ENCODE measurements around the gene GDF2.

Gene GDF2

GRCh38 chr10:47289921-47290320 is 32.3 kb upstream of the GDF2 start:
- no peak for DNase-seq (ENCODE audit: low read depth)
- no peak overlapping the region for H3K4me3 ChIP-seq (ENCODE audit: control insufficient read depth, low read depth, low read length)
- TF ChIP-seq, protein P1, sequence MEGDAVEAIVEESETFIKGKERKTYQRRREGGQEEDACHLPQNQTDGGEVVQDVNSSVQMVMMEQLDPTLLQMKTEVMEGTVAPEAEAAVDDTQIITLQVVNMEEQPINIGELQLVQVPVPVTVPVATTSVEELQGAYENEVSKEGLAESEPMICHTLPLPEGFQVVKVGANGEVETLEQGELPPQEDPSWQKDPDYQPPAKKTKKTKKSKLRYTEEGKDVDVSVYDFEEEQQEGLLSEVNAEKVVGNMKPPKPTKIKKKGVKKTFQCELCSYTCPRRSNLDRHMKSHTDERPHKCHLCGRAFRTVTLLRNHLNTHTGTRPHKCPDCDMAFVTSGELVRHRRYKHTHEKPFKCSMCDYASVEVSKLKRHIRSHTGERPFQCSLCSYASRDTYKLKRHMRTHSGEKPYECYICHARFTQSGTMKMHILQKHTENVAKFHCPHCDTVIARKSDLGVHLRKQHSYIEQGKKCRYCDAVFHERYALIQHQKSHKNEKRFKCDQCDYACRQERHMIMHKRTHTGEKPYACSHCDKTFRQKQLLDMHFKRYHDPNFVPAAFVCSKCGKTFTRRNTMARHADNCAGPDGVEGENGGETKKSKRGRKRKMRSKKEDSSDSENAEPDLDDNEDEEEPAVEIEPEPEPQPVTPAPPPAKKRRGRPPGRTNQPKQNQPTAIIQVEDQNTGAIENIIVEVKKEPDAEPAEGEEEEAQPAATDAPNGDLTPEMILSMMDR (IDR thresholded peaks at IDR 0.05; ENCODE audit: control insufficient read depth, insufficient read depth, low read depth, low read length, missing control alignments), result no peak

DNA sequence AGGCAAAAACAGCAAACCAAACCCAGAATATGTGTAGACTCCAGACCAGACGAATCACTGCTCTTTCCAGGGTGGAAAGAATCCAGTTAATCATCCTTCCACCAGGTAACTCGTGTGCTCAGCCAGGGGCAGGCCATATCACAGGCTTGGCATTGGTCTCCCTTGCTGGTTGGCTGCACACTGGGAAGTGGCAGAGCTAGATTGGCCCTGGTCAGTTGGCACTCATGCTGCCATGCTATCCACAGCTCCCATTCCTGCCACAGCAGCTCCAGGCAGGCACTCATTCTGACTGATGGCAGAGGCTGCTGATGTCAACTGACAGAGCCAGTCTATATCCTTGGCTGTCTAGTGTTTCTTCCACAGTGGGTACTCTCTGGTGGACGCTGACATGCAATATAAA is 31.9 kb upstream of the GDF2 start:
- H3K4me3 ChIP-seq (ENCODE audit: control insufficient read depth, low read depth, low read length), result no peak overlapping the region
- TF ChIP-seq, protein P1 (IDR thresholded peaks at IDR 0.05; ENCODE audit: control insufficient read depth, insufficient read depth, low read depth, low read length, missing control alignments), result no peak
- no peak for DNase-seq (ENCODE audit: low read depth)

DNA sequence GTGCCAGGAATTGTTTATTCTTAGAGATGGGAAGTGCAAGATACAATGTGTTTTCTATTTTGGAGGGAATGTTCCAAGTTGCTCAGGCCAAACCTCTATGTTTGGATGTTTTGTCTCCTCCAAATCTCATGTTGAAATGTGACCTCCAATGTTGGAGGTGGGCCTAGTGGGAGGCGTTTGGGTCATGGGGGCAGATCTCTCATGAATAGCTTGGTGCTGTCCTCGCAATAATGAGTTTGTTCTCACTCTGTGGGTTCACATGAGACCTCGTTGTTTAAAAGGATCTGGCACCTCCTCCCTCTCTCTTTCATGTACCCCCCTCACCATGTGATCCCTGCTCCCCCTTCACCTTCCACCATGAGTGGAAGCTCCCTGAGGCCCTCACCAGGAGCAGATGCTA is 30.6 kb upstream of the GDF2 start:
- no peak for DNase-seq (ENCODE audit: low read depth)
- TF ChIP-seq, protein P1 (IDR thresholded peaks at IDR 0.05; ENCODE audit: control insufficient read depth, insufficient read depth, low read depth, low read length, missing control alignments), result no peak
- H3K4me3 ChIP-seq (ENCODE audit: control insufficient read depth, low read depth, low read length), result no peak overlapping the region

DNA sequence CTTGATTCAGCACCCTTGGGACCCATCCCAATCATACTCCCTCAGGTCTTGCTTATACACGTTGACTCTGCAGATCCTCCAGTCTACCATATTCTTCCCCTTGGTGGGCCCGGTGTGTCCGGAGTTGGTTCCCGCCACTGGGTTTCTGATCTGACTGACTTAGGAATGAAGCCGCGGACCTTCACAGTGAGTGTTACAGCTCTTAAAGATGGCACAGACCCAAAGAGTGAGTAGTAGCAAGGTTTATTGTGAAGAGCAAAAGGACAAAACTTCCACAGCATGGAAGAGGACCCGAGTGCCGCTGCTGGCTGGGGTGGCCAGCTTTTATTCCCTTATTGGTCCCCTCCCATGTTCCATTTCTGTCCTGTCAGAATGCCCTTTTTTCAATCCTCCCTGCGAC is 28.2 kb upstream of the GDF2 start:
- TF ChIP-seq, protein P1 (IDR thresholded peaks at IDR 0.05; ENCODE audit: control insufficient read depth, insufficient read depth, low read depth, low read length, missing control alignments), result no peak
- no peak for DNase-seq (ENCODE audit: low read depth)
- H3K4me3 ChIP-seq (ENCODE audit: control insufficient read depth, low read depth, low read length), result no peak overlapping the region

DNA sequence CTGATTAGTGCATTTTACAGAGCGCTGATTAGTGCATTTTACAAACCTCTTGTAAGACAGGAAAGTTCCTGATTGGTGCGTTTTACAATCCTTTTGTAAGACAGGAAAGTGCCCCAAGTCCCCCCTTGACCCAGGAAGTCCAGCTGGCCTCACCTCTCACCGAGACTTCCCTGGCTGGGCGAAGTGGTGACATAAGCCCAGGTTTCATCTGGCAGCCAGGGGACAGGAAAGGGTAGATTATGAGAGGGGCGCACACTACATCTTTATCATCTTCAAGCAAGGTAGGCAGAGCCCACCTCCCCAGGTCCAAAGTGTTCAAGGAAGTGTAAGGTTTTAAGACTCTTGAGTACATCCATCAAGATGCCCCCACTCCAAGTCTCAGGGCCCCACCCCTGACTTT is 27.8 kb upstream of the GDF2 start:
- H3K4me3 ChIP-seq (ENCODE audit: control insufficient read depth, low read depth, low read length), result no peak overlapping the region
- TF ChIP-seq, protein P1 (IDR thresholded peaks at IDR 0.05; ENCODE audit: control insufficient read depth, insufficient read depth, low read depth, low read length, missing control alignments), result no peak
- no peak for DNase-seq (ENCODE audit: low read depth)

DNA sequence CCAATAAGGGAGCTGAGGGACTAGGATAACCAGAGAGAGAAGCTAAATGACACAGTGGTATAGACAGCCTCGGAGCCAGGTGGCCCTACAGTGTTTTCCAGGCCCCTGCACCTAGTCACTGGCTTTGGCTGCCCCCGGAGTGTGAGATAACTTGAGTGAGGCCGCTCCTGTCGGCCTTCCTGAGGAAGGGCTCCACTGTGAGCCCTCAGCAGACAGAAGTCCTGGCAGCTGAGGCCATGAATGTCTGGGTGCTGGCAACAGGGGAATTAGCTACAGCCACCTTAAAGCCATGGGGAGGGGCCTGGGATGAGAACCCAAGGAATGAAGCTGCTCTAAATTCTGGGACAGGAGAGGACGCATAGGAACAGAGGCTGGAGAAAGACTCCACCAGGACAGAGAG is 26.8 kb upstream of the GDF2 start:
- TF ChIP-seq, protein P1 (IDR thresholded peaks at IDR 0.05; ENCODE audit: control insufficient read depth, insufficient read depth, low read depth, low read length, missing control alignments), result no peak
- H3K4me3 ChIP-seq (ENCODE audit: control insufficient read depth, low read depth, low read length), result no peak overlapping the region
- DNase-seq (ENCODE audit: low read depth), result no peak

Data from AG09309 (cell line).